GM12878 (cell line): ENCODE measurements around the gene ZYX. TPM values are rescaled to one million over a fixed set of nuclear protein-coding genes. Genes with fewer than 3 reads are reported as not detected.

Source experiments
- ATAC-seq: fragments of 200-7000 bp; cut with Tn5 transposase; 3 replicates; pipeline ENCODE4 v1.9.1; 2020; ENCODE audit warnings: mild to moderate bottlenecking, moderate library complexity
- BruUV-seq: library from RNA; stranded (reverse); fragments of 400-500 nt; replicated peaks from 2 replicates; lab custom pipeline; 2021; lab: Mats Ljungman, UMichigan
- CTCF ChIA-PET: fragments of 300-600 bp; sonication (Branson Sonifier 250); formaldehyde crosslinking; extraction: SDS; loops from one replicate; lab custom pipeline; 2021; ENCODE audit warnings: inconsistent platforms; lab: Yijun Ruan, JAX
- POLR2A ChIA-PET: fragments of 350-600 bp; formaldehyde crosslinking; extraction: SDS; loops from one replicate; lab custom pipeline; 2021; ENCODE audit warnings: inconsistent platforms; lab: Charles Lee
- RAD21 ChIA-PET: fragments of 300-600 bp; sonication (Branson Sonifier 250); formaldehyde crosslinking; loops from one replicate; lab custom pipeline; 2023; ENCODE audit warnings: antibody characterized with exemption; ENCODE audit not compliant: unreplicated experiment; lab: Charles Lee
- SMC1A ChIA-PET: fragments of 300-600 bp; sonication (Branson Sonifier 250); formaldehyde crosslinking; loops from one replicate; lab custom pipeline; 2023; ENCODE audit not compliant: unreplicated experiment, uncharacterized antibody; lab: Charles Lee
- DNase-seq: peaks from one replicate; pipeline ENCODE4 v3.0.0-alpha.2; 2011; ENCODE audit warnings: low read depth, low spot score
- FAIRE-seq: peaks from 3 replicates; lab custom pipeline; 2011; peaks lifted over from hg19 to GRCh38; lab: Jason Lieb, UNC
- H2AFZ ChIP-seq: 2 replicates; pipeline ENCODE4 v1.6.0; 2011; ENCODE audit warnings: low read depth, low read length, control low read depth; ENCODE audit not compliant: control insufficient read depth
- H3K27ac ChIP-seq: 2 replicates; pipeline ENCODE4 v1.5.1; 2011; ENCODE audit warnings: control low read depth; ENCODE audit not compliant: control insufficient read depth, insufficient read depth
- H3K27me3 ChIP-seq, 2 experiments: replicated peaks in 1 of 2; 2 replicates each; pipeline versions ENCODE4 v1.6.0 to v1.6.1; 2011; ENCODE audit warnings: low read length in 1 of 2; ENCODE audit not compliant: control insufficient read depth in 2 of 2, insufficient read depth in 2 of 2
- H3K36me3 ChIP-seq, 2 experiments: 2 replicates each; pipeline ENCODE4 v1.5.1; 2011; ENCODE audit warnings: low read length in 1 of 2; ENCODE audit not compliant: control insufficient read depth in 2 of 2, insufficient read depth in 2 of 2
- H3K4me1 ChIP-seq: 2 replicates; pipeline ENCODE4 v1.6.1; 2011; ENCODE audit warnings: mild to moderate bottlenecking, low read length, moderate library complexity, mixed read lengths; ENCODE audit not compliant: control insufficient read depth, insufficient read depth
- H3K4me2 ChIP-seq: 2 replicates; pipeline ENCODE4 v1.6.0; 2011; ENCODE audit warnings: control low read depth; ENCODE audit not compliant: control insufficient read depth, insufficient read depth
- H3K4me3 ChIP-seq: fragments of 200-600 bp; sonication (generic); 2 replicates; pipeline ENCODE4 v1.5.1; 2016
- H3K79me2 ChIP-seq: 2 replicates; pipeline ENCODE4 v1.6.0; 2011; ENCODE audit warnings: low read length; ENCODE audit not compliant: control insufficient read depth, insufficient read depth
- H3K9ac ChIP-seq: 2 replicates; pipeline ENCODE4 v1.8.0; 2011; ENCODE audit warnings: low read length, control low read depth, mixed read lengths; ENCODE audit not compliant: control insufficient read depth, insufficient read depth
- H3K9me3 ChIP-seq: replicated peaks from 3 replicates; pipeline ENCODE4 v1.5.1; 2011; ENCODE audit warnings: mild to moderate bottlenecking, low read length; ENCODE audit not compliant: control insufficient read depth, insufficient read depth
- H4K20me1 ChIP-seq: 2 replicates; pipeline ENCODE4 v1.6.0; 2011; ENCODE audit not compliant: control insufficient read depth, insufficient read depth
- ESRRA ChIP-seq: IDR thresholded peaks from 2 replicates; pipeline ENCODE4 v1.6.1; 2012; ENCODE audit warnings: mild to moderate bottlenecking, low read length, improper control_type of control experiment
- NFYA ChIP-seq: IDR thresholded peaks from 2 replicates; pipeline ENCODE4 v1.6.1; 2011; ENCODE audit warnings: low read depth, mild to moderate bottlenecking, low read length, improper control_type of control experiment, borderline replicate concordance
- RB1 ChIP-seq: fragments of 450-650 bp; formaldehyde crosslinking; IDR thresholded peaks from 2 replicates; pipeline ENCODE4 v1.6.1; 2017; ENCODE audit warnings: mild to moderate bottlenecking, borderline replicate concordance
- STAT1 ChIP-seq: fragments of 450-650 bp; conservative IDR thresholded peaks from 2 replicates; pipeline ENCODE4 v1.6.1; 2014; ENCODE audit warnings: antibody characterized with exemption, mild to moderate bottlenecking
- TCF12 ChIP-seq: IDR thresholded peaks from 2 replicates; pipeline ENCODE4 v1.6.1; 2011; ENCODE audit warnings: low read depth, mild to moderate bottlenecking, low read length
- WRNIP1 ChIP-seq: IDR thresholded peaks from 2 replicates; pipeline ENCODE4 v1.6.1; 2011; ENCODE audit warnings: low read depth, low read length, improper control_type of control experiment, borderline replicate concordance
- WGBS: methylation state at CpG from one replicate; pipeline ENCODE4 v1.1.6; 2016; ENCODE audit warnings: low lambda C conversion rate; ENCODE audit not compliant: insufficient replicate concordance, insufficient coverage; ENCODE audit errors: missing lambda C conversion rate; 5-methylcytosine and 5-hydroxymethylcytosine counted together
- in situ Hi-C: fragments of 300-500 bp; cut with MboI; formaldehyde crosslinking; loops from 9 replicates; pipeline ENCODE4 v1.14.3; 2018; ENCODE audit warnings: mixed read lengths
- intact Hi-C: fragments of 100-400 bp; cut with micrococcal nuclease; formaldehyde crosslinking; loops from one replicate; pipeline ENCODE4 v1.14.2; 2022; ENCODE audit not compliant: unreplicated experiment
- polyA plus RNA-seq, 11 experiments: library from polyadenylated mRNA; depleted of rRNA in 4 of 11; unstranded in 6 of 11; stranded (reverse) in 5 of 11; fragments of >200 nt; fragmentation: Nextera tagmentation in 4 of 11; fragmentation: Illumina TruSeq in 1 of 11; extraction: Ambion mirVana in 4 of 11; extraction: Trizol in 1 of 11; gene quantifications; 1 replicate in 1 of 11; 2 replicates in 10 of 11; pipeline versions ENCODE4 v1.2.1 to v1.2.3, GENCODE V29; 2011 to 2016; ENCODE audit warnings: inconsistent platforms in 2 of 11, missing spikeins in 2 of 11, low read depth in 1 of 11
- total RNA-seq, 4 experiments: library from RNA; depleted of rRNA in 3 of 4; stranded (reverse); fragments of >200 nt in 3 of 4; fragmentation: Illumina TruSeq in 1 of 4; extraction: Trizol in 1 of 4; gene quantifications; 2 replicates each; pipeline versions ENCODE4 v1.2.1 to v1.2.3, GENCODE V29; 2013 to 2021
- TF ChIP-seq, protein P1 (sequence below): fragments of 450-650 bp; IDR thresholded peaks from 2 replicates; pipeline ENCODE4 v1.6.1; 2016; ENCODE audit warnings: mild to moderate bottlenecking
- TF ChIP-seq, protein P2 (sequence below): fragments of 450-650 bp; IDR thresholded peaks from 2 replicates; pipeline ENCODE4 v1.6.1; 2017; ENCODE audit warnings: mild to moderate bottlenecking, moderate library complexity

The ZYX gene
- total and polyA plus RNA-seq, 10 of the 15 experiments (the other 5 are each of a cell fraction or from before 2014, with no cell fraction given): 2.1 to 100 (median 27.6) TPM

DNA sequence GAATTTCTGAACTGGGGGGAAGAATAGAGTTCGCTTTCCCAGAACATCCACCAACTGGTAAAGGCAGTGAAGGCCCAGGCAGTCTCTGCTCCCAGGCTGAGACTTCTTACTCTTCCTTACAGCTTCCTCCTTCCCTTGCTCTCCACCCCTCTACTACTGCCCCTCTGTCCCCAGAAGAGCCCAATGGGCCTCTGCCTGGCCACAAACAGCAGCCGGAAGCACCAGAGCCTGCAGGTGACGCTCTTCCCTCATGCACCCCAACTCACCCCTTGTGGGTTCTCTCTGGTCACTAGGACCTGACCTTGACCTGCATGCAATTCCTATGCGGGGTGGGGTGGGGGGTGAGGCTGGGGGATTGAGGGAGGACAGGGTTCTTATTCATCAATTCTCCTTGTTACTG is 35.1 kb upstream of the ZYX start:
- in situ Hi-C loops: no loop called here
- SMC1A ChIA-PET: no interaction called here
- 57% methylated on average over 4 of the region's 4 CpGs for WGBS
- no peak for TF ChIP-seq STAT1
- TF ChIP-seq TCF12: no peak
- TF ChIP-seq NFYA: no peak
- Histone ChIP-seq H3K9me3 (no peaks in the 10 kb centered on the region), H3K36me3 (no peaks in the 10 kb centered on the region), H3K4me1 (no peaks in the 10 kb centered on the region), H3K4me3 (no peak overlapping the region), H3K4me2 (no peak overlapping the region), H2AFZ (no peak overlapping the region), H3K27me3 (peaks cover 2 to 10% of the 10 kb centered on the region in 2 experiments; a peak in 3 of 4 replicates), H3K79me2 (no peaks in the 10 kb centered on the region), H4K20me1 (no peaks in the 10 kb centered on the region), H3K9ac (no peak overlapping the region), H3K27ac (no peak overlapping the region)
- FAIRE-seq (no peak), DNase-seq (no peak), ATAC-seq (no peak)
- CTCF ChIA-PET: interaction anchor here (1.5 kb wide), 2 partner anchors 12 to 106 kb away, joined by 4 to 7 read pairs; no protein-coding TSS in a partner anchor
- intact Hi-C loops: no loop called here
- POLR2A ChIA-PET: no interaction called here
- RAD21 ChIA-PET: no interaction called here
- no TSS peak for BruUV-seq

DNA sequence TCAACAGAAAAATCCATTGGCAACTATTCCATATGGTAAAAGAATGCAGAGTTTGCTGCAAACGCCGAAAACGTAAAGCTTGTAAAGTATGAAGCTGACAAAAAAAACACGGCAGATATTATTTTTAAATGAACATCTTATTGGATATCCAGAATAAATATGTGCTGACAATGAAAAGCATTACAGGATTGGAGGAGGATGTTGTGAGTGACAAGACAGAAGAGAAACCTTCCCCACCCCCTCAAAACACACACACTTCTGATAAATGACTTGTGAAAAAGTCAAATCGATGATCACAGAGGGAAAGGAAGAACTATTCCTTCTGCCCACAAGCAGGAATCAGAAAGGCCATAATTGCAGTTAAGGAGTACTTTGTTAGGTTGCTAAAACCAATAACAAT is 33.2 kb upstream of the ZYX start:
- TF ChIP-seq, protein P1, sequence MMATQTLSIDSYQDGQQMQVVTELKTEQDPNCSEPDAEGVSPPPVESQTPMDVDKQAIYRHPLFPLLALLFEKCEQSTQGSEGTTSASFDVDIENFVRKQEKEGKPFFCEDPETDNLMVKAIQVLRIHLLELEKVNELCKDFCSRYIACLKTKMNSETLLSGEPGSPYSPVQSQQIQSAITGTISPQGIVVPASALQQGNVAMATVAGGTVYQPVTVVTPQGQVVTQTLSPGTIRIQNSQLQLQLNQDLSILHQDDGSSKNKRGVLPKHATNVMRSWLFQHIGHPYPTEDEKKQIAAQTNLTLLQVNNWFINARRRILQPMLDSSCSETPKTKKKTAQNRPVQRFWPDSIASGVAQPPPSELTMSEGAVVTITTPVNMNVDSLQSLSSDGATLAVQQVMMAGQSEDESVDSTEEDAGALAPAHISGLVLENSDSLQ: no peak
- TF ChIP-seq RB1 (no peak), ESRRA (no peak), WRNIP1 (no peak)
- TF ChIP-seq, protein P2, sequence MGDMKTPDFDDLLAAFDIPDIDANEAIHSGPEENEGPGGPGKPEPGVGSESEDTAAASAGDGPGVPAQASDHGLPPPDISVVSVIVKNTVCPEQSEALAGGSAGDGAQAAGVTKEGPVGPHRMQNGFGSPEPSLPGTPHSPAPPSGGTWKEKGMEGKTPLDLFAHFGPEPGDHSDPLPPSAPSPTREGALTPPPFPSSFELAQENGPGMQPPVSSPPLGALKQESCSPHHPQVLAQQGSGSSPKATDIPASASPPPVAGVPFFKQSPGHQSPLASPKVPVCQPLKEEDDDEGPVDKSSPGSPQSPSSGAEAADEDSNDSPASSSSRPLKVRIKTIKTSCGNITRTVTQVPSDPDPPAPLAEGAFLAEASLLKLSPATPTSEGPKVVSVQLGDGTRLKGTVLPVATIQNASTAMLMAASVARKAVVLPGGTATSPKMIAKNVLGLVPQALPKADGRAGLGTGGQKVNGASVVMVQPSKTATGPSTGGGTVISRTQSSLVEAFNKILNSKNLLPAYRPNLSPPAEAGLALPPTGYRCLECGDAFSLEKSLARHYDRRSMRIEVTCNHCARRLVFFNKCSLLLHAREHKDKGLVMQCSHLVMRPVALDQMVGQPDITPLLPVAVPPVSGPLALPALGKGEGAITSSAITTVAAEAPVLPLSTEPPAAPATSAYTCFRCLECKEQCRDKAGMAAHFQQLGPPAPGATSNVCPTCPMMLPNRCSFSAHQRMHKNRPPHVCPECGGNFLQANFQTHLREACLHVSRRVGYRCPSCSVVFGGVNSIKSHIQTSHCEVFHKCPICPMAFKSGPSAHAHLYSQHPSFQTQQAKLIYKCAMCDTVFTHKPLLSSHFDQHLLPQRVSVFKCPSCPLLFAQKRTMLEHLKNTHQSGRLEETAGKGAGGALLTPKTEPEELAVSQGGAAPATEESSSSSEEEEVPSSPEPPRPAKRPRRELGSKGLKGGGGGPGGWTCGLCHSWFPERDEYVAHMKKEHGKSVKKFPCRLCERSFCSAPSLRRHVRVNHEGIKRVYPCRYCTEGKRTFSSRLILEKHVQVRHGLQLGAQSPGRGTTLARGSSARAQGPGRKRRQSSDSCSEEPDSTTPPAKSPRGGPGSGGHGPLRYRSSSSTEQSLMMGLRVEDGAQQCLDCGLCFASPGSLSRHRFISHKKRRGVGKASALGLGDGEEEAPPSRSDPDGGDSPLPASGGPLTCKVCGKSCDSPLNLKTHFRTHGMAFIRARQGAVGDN: no peak
- Histone ChIP-seq H3K27ac (no peak overlapping the region), H3K9me3 (no peaks in the 10 kb centered on the region), H2AFZ (no peak overlapping the region), H3K4me1 (no peaks in the 10 kb centered on the region), H3K36me3 (no peaks in the 10 kb centered on the region), H4K20me1 (no peaks in the 10 kb centered on the region), H3K79me2 (no peaks in the 10 kb centered on the region), H3K9ac (no peak overlapping the region), H3K4me2 (no peak overlapping the region), H3K4me3 (no peak overlapping the region), H3K27me3 (peaks cover 2 to 10% of the 10 kb centered on the region in 2 experiments; a peak in 3 of 4 replicates)
- in situ Hi-C loops (no loop called here), intact Hi-C loops (no loop called here)
- FAIRE-seq (no peak), ATAC-seq (no peak), DNase-seq (no peak)
- ChIA-PET SMC1A (no interaction called here), CTCF (interaction anchor here (0.9 kb wide), 1 partner anchor 68 kb away, joined by 3 read pairs; no protein-coding TSS in a partner anchor), POLR2A (no interaction called here), RAD21 (no interaction called here)
- WGBS: 60% methylated on average over 5 of the region's 5 CpGs
- BruUV-seq: no TSS peak
